GM08714 (cell line): ENCODE measurements around the gene SMYD5.
"Not testable (repeated sequence)": the region's sequence is repeated elsewhere in the genome, so short reads cannot be mapped to it uniquely, and the experiment has no call there.

ENCODE experiments used
- H3K4me3 ChIP-seq: fragments of 200-500 bp; sonication (Bioruptor generic); 2 replicates; pipeline ENCODE4 v1.5.1; 2014; ENCODE audit warnings: mild to moderate bottlenecking, low read length, inconsistent platforms
- ZNF274 ChIP-seq: IDR thresholded peaks from 2 replicates; pipeline ENCODE4 v1.6.1; 2012; ENCODE audit warnings: mild to moderate bottlenecking, low read depth, low read length

SMYD5 gene

GRCh38 chr2:73185965-73186364 lies 28.1 kb upstream of the SMYD5 start:
- TF ChIP-seq ZNF274, result no peak
- H3K4me3 ChIP-seq, result no peak overlapping the region

GRCh38 chr2:73187549-73187948 lies 26.5 kb upstream of the SMYD5 start:
- no peak overlapping the region for H3K4me3 ChIP-seq
- no peak for TF ChIP-seq ZNF274

GRCh38 chr2:73197579-73197978 lies 16.5 kb upstream of the SMYD5 start:
- no peak for TF ChIP-seq ZNF274
- H3K4me3 ChIP-seq, result no peak overlapping the region

- H3K4me3 ChIP-seq, result not testable (repeated sequence)
Observed at GRCh38 chr2:73200281-73200680, 13.8 kb upstream of the SMYD5 start.

GRCh38 chr2:73202156-73203054 lies 11.6 kb upstream of the SMYD5 start, which contains the start of gene NOTO:
Gene NOTO (plus strand): TSS chr2:73202574. CDS start chr2:73202667, 93 bp downstream.
- no peak within 1 kb of the TSS for H3K4me3 ChIP-seq
- no peak for TF ChIP-seq ZNF274

- no peak for TF ChIP-seq ZNF274
- no peak overlapping the region for H3K4me3 ChIP-seq
Observed at GRCh38 chr2:73203055-73203681, 10.9 kb upstream of the SMYD5 start.

- no peak overlapping the region for H3K4me3 ChIP-seq
- TF ChIP-seq ZNF274, result no peak
Observed at GRCh38 chr2:73205611-73206010, 8.4 kb upstream of the SMYD5 start.

GRCh38 chr2:73208258-73208657 lies 5.8 kb upstream of the SMYD5 start:
- no peak overlapping the region for H3K4me3 ChIP-seq
- no peak for TF ChIP-seq ZNF274

GRCh38 chr2:73210019-73210418 lies 4.0 kb upstream of the SMYD5 start:
- no peak for TF ChIP-seq ZNF274
- H3K4me3 ChIP-seq, result no peak overlapping the region

GRCh38 chr2:73210696-73211095 lies 3.3 kb upstream of the SMYD5 start:
- no peak overlapping the region for H3K4me3 ChIP-seq
- TF ChIP-seq ZNF274, result no peak

- TF ChIP-seq ZNF274, result no peak
- H3K4me3 ChIP-seq, result no peak overlapping the region
Observed at GRCh38 chr2:73212098-73212447, 2.0 kb upstream of the SMYD5 start.

GRCh38 chr2:73212448-73213176 lies 1.4 kb upstream of the SMYD5 start:
- no peak overlapping the region for H3K4me3 ChIP-seq
- no peak for TF ChIP-seq ZNF274

- no peak overlapping the region for H3K4me3 ChIP-seq
- no peak for TF ChIP-seq ZNF274
Observed at GRCh38 chr2:73215254-73215653, 1.2 kb downstream of the SMYD5 start.

- TF ChIP-seq ZNF274, result no peak
- no peak overlapping the region for H3K4me3 ChIP-seq
Observed at GRCh38 chr2:73217160-73217559, 3.1 kb downstream of the SMYD5 start.

- no peak for TF ChIP-seq ZNF274
- H3K4me3 ChIP-seq, result no peak overlapping the region
Observed at GRCh38 chr2:73217826-73218225, 3.8 kb downstream of the SMYD5 start.
